Calu3 (cell line): Measurements from ENCODE around the gene IKBKE. TPM values are rescaled to one million over a fixed set of nuclear protein-coding genes. Genes with fewer than 3 reads are reported as not detected.
A peak's percentile ranks its signal among the peaks of the same experiment; 100 is the strongest.

Experiments
- BruUV-seq: library from RNA; stranded (reverse); fragments of 400-500 nt; replicated peaks from 2 replicates; lab custom pipeline; 2021; lab: Mats Ljungman, UMichigan
- CTCF ChIA-PET: fragments of 300-600 bp; sonication (Branson Sonifier 250); formaldehyde crosslinking; loops from one replicate; lab custom pipeline; 2022; ENCODE audit warnings: antibody characterized with exemption; lab: Charles Lee
- DNase-seq: peaks from one replicate; pipeline ENCODE4 v3.0.0; 2022
- H3K27ac Mint-ChIP-seq: one replicate; pipeline ENCODE4 v1.8.0; 2022; ENCODE audit warnings: mixed read lengths; ENCODE audit not compliant: unreplicated experiment
- H3K27me3 Mint-ChIP-seq: one replicate; pipeline ENCODE4 v1.8.0; 2022; ENCODE audit warnings: mixed read lengths; ENCODE audit not compliant: unreplicated experiment
- H3K36me3 Mint-ChIP-seq: one replicate; pipeline ENCODE4 v1.8.0; 2022; ENCODE audit warnings: mild to moderate bottlenecking, moderate library complexity, mixed read lengths; ENCODE audit not compliant: insufficient read depth, unreplicated experiment
- H3K4me1 Mint-ChIP-seq: one replicate; pipeline ENCODE4 v1.8.0; 2022; ENCODE audit warnings: mild to moderate bottlenecking, low read depth, mixed read lengths; ENCODE audit not compliant: unreplicated experiment
- H3K4me3 Mint-ChIP-seq: one replicate; pipeline ENCODE4 v1.8.0; 2022; ENCODE audit warnings: mild to moderate bottlenecking, low read depth, moderate library complexity, mixed read lengths; ENCODE audit not compliant: unreplicated experiment
- H3K9me3 Mint-ChIP-seq: one replicate; pipeline ENCODE4 v1.8.0; 2022; ENCODE audit warnings: low read depth, mixed read lengths; ENCODE audit not compliant: unreplicated experiment
- CTCF ChIP-seq: fragments of 200-600 bp; IDR thresholded peaks from one replicate; pipeline ENCODE4 v1.8.0; 2022; ENCODE audit warnings: antibody characterized with exemption; ENCODE audit not compliant: unreplicated experiment
- intact Hi-C: fragments of 100-400 bp; cut with micrococcal nuclease; formaldehyde crosslinking; loops from one replicate; pipeline ENCODE4 v1.10.0; 2022; ENCODE audit not compliant: unreplicated experiment
- total RNA-seq: library from RNA; stranded (reverse); gene quantifications from 2 replicates; pipeline ENCODE4 v1.2.3, GENCODE V29; 2022

The IKBKE gene
- total RNA-seq, 1 experiment from 2014 or later, result 47.5 TPM

- CTCF ChIA-PET, result no interaction called here
- Mint-ChIP-seq H3K36me3 (peaks cover 30% of the 10 kb centered on the region), H3K9me3 (no peaks in the 10 kb centered on the region), H3K4me1 (no peaks in the 10 kb centered on the region), H3K4me3 (no peak overlapping the region), H3K27ac (no peak overlapping the region), H3K27me3 (no peaks in the 10 kb centered on the region)
- no TSS peak for BruUV-seq
- no peak for DNase-seq
- intact Hi-C loops, result no loop called here
- no peak for TF ChIP-seq CTCF
Observed at GRCh38 chr1:206488466-206488865, 18.2 kb downstream of the IKBKE start.

GRCh38 chr1:206489980-206490770 is 19.9 kb downstream of the IKBKE start:
- no peak overlapping the region for H3K27ac Mint-ChIP-seq
- H3K9me3 Mint-ChIP-seq, result no peaks in the 10 kb centered on the region
- CTCF ChIA-PET, result interaction anchor here (0.5 to 2.2 kb wide), 8 partner anchors 13 to 194 kb away, joined by 3 to 18 read pairs (median 6); partner anchors contain the start of genes IKBKE and MAPKAPK2
- no peaks in the 10 kb centered on the region for H3K4me1 Mint-ChIP-seq
- intact Hi-C loops, result loop anchor here (1.0 kb wide), 1 partner anchor 93 kb away; no protein-coding TSS in a partner anchor
- peak; percentile 95 for TF ChIP-seq CTCF
- no peak overlapping the region for H3K4me3 Mint-ChIP-seq
- peak; percentile 84 for DNase-seq
- peaks cover 37% of the 10 kb centered on the region for H3K36me3 Mint-ChIP-seq
- no TSS peak for BruUV-seq
- H3K27me3 Mint-ChIP-seq, result no peaks in the 10 kb centered on the region

- no peak for DNase-seq
- H3K36me3 Mint-ChIP-seq, result peaks cover 40% of the 10 kb centered on the region
Observed at GRCh38 chr1:206490771-206491405, 20.6 kb downstream of the IKBKE start.

More at GRCh38 chr1:206490771-206491405, 20.6 kb downstream of the IKBKE start:
- no TSS peak for BruUV-seq
- intact Hi-C loops, result loop anchor here (1.0 kb wide), 1 partner anchor 92 kb away; no protein-coding TSS in a partner anchor
- no peak for TF ChIP-seq CTCF
- CTCF ChIA-PET, result interaction anchor here (0.5 to 2.2 kb wide), 8 partner anchors 13 to 194 kb away, joined by 3 to 18 read pairs (median 6); partner anchors contain the start of genes IKBKE and MAPKAPK2
- Mint-ChIP-seq H3K9me3 (no peaks in the 10 kb centered on the region), H3K4me3 (no peak overlapping the region), H3K27me3 (no peaks in the 10 kb centered on the region), H3K27ac (peak overlapping the region; percentile 19), H3K4me1 (peaks cover under 1% of the 10 kb centered on the region)
